GM19467 (cell line): ENCODE data around the gene DYNLL2.
A peak's percentile ranks its signal among the peaks of the same experiment; 100 is the strongest.
"Not testable (repeated sequence)": the region's sequence is repeated elsewhere in the genome, so short reads cannot be mapped to it uniquely, and the experiment has no call there.

ENCODE experiments used
- ATAC-seq: cut with Tn5 transposase; IDR thresholded peaks from one replicate; pipeline ENCODE4 v1.9.1; 2021; ENCODE audit warnings: mild to moderate bottlenecking, moderate library complexity; ENCODE audit not compliant: unreplicated experiment

Gene DYNLL2

DNA sequence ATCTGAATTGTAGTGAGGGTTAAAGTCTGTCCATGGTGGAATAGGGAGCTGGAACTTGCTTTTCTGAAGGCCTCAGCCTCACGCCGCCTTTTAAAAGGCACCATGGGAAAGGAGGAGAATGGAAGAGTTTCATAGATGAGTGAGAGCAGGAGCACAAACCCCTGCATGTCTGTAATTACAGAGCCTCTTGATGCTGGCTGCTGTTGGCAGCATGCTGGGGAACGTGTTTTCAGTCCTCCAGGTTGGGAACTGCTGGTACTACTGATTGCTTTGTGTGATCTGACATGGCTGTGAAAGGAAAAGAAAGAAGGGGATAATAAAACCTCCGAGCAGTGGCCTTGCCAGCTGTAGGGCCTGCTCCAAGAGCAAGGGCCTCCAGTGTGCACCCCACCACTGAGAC is 16.8 kb upstream of the DYNLL2 start:
- no peak for ATAC-seq

GRCh38 chr17:58072862-58073261 is 10.4 kb upstream of the DYNLL2 start:
- ATAC-seq = no peak

DNA sequence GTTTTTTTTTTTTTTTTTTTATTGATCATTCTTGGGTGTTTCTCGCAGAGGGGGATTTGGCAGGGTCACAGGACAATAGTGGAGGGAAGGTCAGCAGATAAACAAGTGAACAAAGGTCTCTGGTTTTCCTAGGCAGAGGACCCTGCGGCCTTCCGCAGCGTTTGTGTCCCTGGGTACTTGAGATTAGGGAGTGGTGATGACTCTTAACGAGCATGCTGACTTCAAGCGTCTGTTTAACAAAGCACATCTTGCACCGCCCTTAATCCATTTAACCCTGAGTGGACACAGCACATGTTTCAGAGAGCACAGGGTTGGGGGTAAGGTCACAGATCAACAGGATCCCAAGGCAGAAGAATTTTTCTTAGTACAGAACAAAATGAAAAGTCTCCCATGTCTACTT is 10.0 kb upstream of the DYNLL2 start:
- not testable (repeated sequence) for ATAC-seq

- ATAC-seq = not testable (repeated sequence)
Measured at GRCh38 chr17:58074406-58074805, 8.8 kb upstream of the DYNLL2 start.

DNA sequence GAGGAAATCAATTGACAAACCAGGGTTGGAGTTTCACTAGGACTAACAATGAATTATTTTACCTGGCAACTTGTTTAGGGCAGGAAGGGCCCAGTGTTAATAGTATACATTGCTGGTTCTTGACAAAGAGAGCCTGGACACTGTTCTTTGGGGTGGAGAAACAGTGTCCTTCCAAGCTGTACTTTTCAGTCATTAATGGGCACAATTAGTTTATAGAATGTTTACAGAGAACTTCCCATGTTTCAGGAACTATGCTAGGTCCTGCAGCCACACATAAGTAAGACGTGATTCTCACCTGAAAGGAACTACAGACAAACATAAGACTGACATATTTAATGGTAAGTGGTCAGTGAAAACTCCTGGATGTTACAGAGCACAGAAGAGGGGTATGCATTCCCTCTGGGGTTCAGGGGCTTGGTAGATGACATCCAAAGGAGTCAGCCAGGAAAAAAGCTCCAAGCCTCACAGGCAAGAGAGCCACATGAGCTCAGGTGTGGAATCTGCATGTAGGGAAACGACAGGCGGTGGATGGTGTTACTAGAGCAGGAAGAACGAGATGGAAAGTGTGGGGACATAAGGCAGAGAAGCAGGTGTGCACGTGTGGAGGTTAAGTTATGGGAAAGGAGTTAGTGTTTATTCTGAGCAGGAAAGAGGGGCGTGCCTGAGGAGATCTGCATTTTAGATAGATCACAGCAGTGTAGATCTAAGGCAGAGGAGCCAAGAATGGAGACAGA is 3.8 kb upstream of the DYNLL2 start:
- no peak for ATAC-seq

- no peak for ATAC-seq
Measured at GRCh38 chr17:58081646-58082340, 1.4 kb upstream of the DYNLL2 start.

- no peak for ATAC-seq
Measured at GRCh38 chr17:58082341-58082869, 814 bp upstream of the DYNLL2 start.

- peak; percentile 50 for ATAC-seq
Measured at GRCh38 chr17:58083491-58084316, 485 bp downstream of the DYNLL2 start.

DNA sequence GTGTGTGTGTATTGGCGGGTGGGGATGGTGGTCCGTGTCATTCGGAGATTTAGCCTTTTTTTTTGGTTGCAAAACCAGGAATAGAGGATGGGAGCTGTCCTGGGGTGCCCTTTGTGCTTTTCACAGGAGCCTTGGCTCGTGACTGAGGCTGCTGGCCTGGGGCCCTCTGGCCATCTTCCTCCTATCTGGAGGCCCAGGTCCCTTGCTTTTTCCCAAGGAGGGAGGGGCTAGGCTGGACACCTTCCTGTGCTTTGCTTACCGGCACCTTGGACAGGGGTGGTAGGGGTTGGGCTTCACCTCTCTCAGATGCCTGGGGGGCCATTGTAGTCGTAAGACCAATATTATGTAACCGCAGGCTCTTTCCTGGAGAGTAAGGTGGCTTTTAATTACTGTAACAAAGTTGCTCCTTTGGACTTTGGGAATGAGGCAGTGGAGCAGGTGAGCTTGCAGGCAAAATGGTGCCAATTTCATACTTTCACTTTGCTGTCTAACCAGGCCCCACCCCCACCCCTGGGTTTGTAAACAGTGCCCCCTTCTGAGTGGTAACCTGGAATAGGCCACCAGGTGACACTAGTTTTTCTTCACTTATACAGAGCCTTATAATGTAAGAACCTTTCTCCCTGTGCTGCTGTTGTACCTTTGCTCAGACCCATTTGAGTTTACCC is 1.2 kb downstream of the DYNLL2 start:
- ATAC-seq = no peak

DNA sequence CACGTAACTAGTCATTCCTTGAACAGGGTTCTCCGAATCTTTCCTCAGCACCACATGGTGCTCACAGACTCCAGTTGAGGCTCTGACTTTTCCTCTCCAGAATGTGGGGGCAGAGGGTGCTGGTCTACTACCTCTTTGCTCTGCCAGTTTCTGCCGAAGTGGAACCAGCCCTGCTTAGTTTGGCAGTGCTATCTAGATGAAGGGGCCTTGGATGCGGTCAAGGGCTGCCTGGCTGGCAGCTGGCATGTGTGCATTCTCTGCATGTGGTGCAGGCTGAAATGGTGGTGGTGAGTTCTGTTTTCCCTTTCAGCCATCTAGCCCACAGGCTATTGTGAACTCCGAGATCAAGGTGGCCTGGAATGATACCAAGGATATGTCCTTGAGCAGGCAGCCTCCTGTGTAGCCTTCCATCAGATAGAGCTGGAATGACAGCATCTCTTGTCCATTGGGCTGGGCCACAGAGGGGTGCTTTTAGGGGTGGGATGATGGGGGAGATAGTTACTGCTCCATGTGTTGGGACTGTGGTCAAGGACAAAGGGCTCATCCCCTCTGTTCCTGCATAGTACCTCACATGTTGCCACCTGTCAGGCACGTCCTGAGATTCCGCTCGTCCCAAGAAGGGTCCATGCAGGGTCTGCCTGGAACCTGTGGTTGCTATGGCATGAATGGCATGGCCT is 2.0 kb downstream of the DYNLL2 start:
- ATAC-seq = no peak

DNA sequence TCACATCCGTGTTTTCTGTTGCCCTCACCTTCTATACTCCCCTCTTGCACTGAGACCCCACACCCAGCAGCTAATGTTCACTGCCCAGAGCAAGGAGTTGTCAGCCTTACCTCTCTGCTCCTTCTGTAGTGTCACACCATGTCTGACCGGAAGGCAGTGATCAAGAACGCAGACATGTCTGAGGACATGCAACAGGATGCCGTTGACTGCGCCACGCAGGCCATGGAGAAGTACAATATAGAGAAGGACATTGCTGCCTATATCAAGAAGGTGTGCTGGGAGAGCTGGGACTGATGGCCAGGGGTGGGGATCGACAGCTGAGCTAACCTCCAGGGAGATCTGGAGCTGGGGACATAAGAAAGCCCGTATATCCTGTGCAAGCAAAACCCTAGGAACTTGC is 3.7 kb downstream of the DYNLL2 start:
- ATAC-seq = no peak

DNA sequence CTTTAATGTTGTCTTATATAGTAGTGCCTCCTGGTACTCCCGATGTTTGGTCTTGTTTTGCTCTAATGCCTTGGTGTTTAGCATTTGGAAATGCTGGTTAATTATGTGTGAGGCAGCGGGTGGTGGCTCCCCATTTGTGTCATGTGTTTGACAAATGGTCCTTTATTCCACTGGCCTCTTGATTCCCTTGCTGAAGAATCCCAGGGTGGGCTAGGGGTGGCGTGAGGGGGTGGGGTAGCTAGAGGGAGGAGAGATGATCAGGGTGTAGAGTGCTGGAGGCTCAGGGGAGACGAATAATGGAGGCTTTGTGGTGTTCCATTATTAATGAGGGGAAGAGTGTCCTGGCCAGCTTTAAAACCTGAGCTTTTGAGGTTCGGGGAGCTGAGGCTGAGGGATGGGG is 5.4 kb downstream of the DYNLL2 start:
- ATAC-seq = no peak

DNA sequence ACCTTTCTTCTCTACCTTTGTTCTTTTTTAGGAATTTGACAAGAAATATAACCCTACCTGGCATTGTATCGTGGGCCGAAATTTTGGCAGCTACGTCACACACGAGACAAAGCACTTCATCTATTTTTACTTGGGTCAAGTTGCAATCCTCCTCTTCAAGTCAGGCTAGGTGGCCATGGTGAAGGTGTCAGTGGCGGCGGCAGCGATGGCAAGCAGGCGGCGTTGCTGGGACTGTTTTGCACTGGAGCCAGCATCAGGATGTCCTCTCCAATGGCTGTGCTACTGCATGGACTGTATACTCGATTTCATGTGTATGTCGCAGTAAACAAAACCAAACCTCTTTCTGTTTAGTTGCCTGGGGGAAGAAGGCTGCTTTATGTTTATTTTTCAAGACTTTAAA is 5.9 kb downstream of the DYNLL2 start:
- ATAC-seq = no peak

DNA sequence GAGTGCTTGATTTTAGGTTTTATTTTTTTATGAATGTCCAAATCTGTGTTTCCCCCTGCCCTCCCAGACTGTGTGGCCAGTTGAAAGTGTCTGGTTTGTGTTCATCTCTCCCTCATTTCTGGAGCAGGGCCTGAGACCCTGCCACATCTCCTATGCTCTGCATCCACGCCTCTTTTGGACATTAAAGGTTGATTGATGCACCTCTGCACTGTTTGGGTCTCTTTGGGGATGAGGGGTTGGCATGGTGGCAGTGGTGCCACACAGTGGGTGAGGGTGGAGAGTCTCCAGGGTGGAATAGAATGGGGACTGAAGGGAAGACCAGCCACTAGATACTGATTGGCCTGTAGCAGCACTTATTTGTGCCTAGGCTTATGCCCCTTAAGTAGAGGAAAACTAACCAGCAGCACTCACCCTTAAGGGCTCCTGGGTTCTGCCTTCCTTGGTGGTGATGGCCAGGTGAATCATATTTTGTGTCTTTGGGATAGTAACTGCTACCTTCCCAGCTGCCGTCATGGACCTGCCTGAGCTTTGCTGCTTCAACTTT is 7.9 kb downstream of the DYNLL2 start:
- no peak for ATAC-seq

GRCh38 chr17:58092101-58092796 is 9.0 kb downstream of the DYNLL2 start:
- ATAC-seq = no peak

GRCh38 chr17:58092797-58093385 is 9.7 kb downstream of the DYNLL2 start:
- no peak for ATAC-seq

GRCh38 chr17:58094118-58094517 is 10.9 kb downstream of the DYNLL2 start:
- ATAC-seq = no peak

- no peak for ATAC-seq
Measured at GRCh38 chr17:58096892-58097291, 13.7 kb downstream of the DYNLL2 start.
